Sigmoid colon (tissue), 4 donors: ENCODE measurements around the gene KIF13A.

Experiments
- CTCF ChIP-seq, 4 experiments: fragments of 450-650 bp in 3 of 4; fragments of 200-600 bp in 1 of 4; IDR thresholded peaks; one replicate each; pipeline ENCODE4 v1.5.1; 2016 to 2019; ENCODE audit warnings: antibody characterized with exemption in 4 of 4, mild to moderate bottlenecking in 3 of 4, moderate library complexity in 2 of 4
- EP300 ChIP-seq, 4 donors: sonication (generic); formaldehyde crosslinking; IDR thresholded peaks; one replicate each; pipeline ENCODE4 v1.6.1; 2017; ENCODE audit warnings: antibody characterized with exemption in 4 of 4
- POLR2A ChIP-seq, 2 donors: fragments of 450-650 bp; IDR thresholded peaks; one replicate each; pipeline ENCODE4 v1.6.1; 2016; ENCODE audit warnings: antibody characterized with exemption in 2 of 2, mild to moderate bottlenecking in 2 of 2, moderate library complexity in 2 of 2
- POLR2AphosphoS5 ChIP-seq, 4 donors: sonication (generic); formaldehyde crosslinking; IDR thresholded peaks; one replicate each; pipeline ENCODE4 v1.6.1; 2017; ENCODE audit warnings: antibody characterized with exemption in 4 of 4

DNA sequence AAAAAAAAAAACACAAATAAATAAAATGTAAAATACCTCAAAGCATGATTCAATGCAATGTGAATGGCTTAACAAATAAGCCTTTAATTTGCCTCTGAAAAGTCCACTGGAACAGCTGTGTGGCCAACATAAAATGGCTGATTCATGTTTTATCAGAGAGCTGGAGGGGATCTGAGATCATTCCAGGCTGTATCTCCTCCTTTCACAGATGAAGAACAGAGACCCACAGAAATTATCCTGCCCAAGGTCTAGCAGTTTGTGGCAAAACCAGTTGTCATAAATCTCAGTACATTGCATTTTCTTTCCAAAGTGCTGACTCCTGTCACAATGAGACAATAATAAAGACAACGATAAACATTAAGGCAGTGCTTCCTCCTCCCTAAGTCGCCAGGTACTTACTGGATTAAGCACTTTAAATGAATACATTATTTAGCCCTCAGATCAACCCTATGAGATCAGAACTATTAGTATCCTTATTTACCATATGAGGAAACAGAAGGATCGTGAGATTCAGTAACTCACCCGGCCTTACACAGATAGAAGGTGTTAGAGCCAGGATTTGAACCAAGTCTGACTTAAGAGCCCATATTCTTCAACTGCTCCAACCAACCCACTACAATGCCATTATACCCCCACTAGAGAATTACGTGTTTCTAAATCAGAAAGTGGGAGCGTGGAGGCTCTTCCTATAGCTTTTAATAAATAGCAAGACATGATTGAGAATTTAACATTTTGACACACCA, 118.3 kb downstream of the KIF13A start:
- TF ChIP-seq CTCF (IDR thresholded peaks at IDR 0.05) (no peak), POLR2A (IDR thresholded peaks at IDR 0.05) (no peak), EP300 (IDR thresholded peaks at IDR 0.05) (no peak), POLR2AphosphoS5 (IDR thresholded peaks at IDR 0.05) (no peak)
